Measurements from ENCODE around the gene ARFGAP1.

- TF ChIP-seq NFRKB (IDR thresholded peaks at IDR 0.05) (no peak), ZNF384 (IDR thresholded peaks at IDR 0.05) (no peak)
These were observed 19.6 kb upstream of the ARFGAP1 start for GRCh38 chr20:63253065-63253437.
